GM21528 (cell line): ENCODE results near the gene AP3S2.

Experiments used
- ATAC-seq: cut with Tn5 transposase; IDR thresholded peaks from one replicate; pipeline ENCODE4 v1.9.1; 2021; ENCODE audit warnings: mild to moderate bottlenecking, moderate library complexity; ENCODE audit not compliant: unreplicated experiment, low FRiP score

The AP3S2 gene

DNA sequence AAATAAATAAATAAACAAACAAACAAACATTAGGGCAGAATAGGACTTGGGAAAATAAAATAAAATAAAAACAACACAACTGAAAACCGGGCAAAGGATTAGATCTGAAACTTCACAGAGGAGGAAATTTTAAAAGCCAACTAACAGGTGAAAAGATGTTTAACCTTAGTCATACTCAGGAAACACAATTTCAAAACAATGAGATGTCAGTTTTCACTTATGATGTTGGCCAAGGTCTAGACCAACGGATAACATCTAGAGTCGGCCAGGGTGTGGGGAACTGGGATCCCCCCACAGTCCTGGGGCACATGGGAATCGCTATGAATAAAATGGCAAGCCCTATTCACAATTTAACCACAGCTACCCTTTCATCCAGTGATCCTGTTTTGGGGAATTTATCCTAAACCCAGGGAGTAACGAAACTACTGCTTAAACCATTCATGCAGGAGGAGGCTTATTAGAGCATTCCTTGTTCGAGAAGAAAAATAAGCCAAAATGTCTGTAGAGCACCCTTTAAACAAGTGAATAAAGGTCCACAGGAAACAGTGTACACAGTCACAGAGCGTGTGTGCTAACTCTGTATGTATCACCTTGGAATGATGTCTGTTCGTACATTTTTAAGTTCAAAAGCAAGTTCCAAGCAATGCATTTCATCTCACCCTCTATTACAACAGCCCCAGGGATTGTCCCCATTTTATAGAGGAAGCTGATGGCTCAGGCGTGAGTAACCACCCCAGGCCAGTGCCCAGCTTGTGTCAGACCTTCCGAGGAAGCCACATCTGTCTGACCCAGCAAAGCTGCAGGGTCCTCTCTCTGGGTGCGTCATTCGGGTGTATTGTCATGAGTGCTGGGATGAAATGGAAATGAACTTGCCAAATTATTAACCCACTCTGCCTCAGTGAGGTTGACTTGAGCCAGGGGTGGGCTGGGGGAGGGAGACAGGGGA lies 72.9 kb downstream of the AP3S2 start:
- ATAC-seq: no peak

GRCh38 chr15:89818287-89818686 lies 75.5 kb downstream of the AP3S2 start:
- ATAC-seq: no peak

DNA sequence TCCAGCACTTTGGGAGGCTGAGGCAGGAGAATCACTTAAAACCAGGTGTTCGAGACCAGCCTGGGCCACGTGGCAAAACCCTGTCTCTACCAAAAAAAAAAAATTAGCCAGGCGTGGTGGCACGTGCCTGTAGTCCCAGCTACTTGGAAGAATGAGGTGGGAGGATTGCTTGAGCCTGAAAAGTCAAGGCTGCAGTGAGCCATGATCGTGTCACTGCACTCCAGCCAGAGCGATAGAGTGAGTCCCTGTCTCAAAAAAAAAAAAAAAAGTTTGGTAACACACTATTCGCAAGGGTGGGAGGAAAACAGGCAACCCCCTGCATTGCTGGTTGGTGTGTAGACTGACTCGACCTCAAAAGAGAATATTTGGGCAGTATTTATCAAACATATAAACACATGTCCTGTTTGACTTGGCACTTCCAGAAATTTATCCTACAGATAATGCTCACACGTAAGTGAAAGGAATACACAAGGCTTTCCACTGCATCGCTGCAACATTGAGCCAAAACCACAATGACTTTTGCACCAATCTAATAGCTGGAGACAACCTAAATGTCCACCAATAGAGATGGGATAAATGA lies 76.0 kb downstream of the AP3S2 start:
- no peak for ATAC-seq

GRCh38 chr15:89815769-89816168 lies 78.0 kb downstream of the AP3S2 start:
- no peak for ATAC-seq

- ATAC-seq: no peak
Observed at GRCh38 chr15:89814112-89814742, 79.6 kb downstream of the AP3S2 start.

- ATAC-seq: no peak
Observed at GRCh38 chr15:89813381-89814111, 80.2 kb downstream of the AP3S2 start.

DNA sequence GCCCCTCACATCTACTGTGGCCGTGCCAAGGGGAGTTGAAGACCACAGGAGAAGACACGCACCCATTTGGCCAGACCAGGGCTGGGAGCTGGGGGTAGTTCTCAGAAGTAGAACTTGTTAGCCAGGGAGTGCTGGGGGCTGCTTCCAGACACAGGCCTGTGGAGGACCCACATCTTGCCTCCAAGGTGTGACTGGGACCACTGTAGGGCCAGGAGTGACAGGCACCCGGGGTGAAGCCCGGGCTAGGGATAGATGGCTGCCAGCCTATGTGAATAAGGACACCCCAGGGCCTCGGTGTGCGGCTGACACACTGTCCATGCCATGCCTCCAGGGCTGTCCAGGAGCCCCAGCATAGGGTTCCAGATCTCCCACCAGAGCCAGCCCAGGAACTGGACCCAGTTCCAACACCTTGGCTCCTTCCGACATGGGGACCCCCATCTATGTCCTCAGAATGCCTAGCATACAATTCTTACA lies 80.9 kb downstream of the AP3S2 start:
- ATAC-seq: no peak

GRCh38 chr15:89812011-89812846 lies 81.6 kb downstream of the AP3S2 start:
- ATAC-seq: no peak

DNA sequence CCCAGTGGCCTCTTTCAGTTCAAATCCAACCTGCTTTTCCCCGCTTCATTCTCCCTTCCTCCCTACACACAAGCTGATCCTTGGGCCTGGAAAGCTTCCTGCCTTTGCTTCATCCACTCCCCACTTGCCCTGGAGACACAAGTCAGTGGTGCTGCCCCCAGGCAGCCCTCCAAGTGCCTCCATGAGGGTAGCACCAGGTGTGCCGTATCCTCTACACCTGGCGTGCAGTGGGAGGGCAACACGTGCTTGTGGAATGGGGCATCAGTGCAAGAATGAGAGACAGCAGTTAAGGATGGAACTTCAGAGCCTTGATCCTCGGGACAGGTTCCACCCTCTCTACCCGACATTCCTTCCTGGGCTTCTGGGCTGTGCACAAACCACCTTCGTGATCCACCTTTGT lies 83.0 kb downstream of the AP3S2 start:
- ATAC-seq: no peak

- ATAC-seq: no peak
Observed at GRCh38 chr15:89809787-89810148, 84.0 kb downstream of the AP3S2 start.

GRCh38 chr15:89809093-89809786 lies 84.6 kb downstream of the AP3S2 start:
- ATAC-seq: no peak

GRCh38 chr15:89808160-89808870 lies 85.5 kb downstream of the AP3S2 start:
- ATAC-seq: no peak

- ATAC-seq: no peak
Observed at GRCh38 chr15:89807689-89808088, 86.1 kb downstream of the AP3S2 start.

DNA sequence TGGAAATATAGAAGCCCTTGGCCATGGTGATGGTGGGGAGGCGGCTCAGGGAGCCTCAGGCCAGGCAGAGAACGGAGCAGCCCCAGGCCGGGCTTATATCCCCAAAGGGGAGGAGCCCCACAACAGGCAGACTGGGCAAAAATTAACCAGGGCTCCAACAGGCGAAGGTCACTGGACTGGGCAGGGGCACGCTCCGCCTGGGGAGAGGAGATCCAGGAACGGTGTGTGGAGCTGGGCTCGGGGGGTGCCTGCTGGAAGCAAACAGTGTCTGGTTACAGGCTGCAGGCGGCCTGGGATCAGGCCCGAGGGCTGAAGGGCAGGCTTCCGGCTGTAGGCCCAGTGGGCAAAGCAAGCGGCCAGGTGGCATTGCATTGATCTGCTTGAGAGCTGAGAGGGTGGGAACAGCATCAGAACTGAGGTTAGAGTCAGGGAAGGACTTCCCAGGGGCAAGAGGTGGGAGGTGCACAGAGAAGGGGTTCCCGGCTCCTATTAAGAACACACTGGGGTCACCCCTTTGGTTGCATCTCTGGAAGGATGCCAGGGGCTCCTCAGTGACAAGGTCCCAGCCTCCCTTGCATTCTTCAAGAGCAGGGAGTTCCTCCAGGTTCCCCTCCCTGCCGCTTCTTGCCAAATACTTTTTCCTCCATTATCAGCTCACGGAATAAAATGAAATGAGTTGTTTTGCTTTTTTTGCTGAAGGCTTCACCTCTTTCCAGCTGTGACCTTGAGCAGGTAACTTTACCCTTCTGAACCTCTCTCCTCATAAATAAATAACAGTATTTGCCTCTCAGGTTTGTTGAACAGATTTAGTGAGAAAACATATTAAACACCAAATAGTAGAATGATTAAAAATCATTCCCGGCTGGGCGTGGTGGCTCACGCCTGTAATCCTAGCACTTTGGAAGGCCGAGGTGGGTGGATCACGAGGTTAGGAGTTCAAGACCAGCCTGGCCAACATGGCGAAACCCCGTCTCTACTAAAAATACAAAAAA lies 86.9 kb downstream of the AP3S2 start:
- no peak for ATAC-seq

GRCh38 chr15:89806210-89806558 lies 87.6 kb downstream of the AP3S2 start:
- no peak for ATAC-seq

DNA sequence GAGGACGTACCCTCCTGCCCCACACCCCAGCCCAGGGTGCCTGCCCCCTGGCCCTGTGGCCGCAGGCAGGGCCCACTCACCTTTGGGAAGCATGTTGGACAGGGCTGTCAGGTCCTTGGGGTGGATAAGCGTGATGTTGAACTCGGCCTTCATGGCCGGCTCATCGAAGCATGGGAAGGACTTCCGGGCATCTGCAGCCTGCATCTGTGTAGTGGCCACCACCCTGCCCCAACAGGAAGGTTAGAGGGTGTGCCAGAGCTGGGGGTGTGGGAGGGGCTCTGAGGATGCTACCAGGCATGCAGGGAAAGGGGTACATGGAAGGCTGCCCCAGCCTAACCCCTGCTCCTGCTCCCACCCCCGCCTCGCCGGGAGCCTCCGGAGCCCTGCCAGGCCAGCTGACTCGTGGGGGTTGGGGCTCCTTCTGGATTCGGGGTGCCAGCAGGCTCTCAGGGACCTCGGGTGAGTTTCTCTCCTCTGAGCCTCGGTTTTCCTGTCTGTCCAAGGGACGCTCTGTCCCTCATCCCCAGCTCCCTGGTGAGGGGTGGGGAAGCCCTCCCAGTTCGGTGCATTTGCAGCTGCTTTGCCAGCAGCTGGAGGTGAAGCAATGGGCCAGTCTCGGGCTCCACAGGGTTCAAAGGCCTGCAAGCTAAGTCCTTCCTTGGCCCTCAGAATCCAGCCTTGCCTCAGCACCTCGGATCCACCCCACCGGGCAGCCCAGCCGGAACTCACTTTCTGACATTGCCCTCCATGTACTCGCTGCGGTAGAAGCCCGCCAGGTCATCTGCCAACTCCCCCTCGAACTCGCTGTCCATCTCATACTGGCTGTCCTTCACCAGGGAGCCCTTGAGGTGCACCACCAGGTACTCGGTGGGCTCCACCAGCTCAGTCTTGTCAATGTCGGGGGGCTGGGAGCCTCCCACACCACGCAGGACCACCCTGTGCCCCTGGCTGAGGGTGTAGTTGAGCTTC lies 88.3 kb downstream of the AP3S2 start:
- no peak for ATAC-seq
